Stromal cell of bone marrow (primary cell): ENCODE results near the gene IL1RAPL1.

Experiments used
- DNase-seq: peaks from one replicate; pipeline ENCODE4 v3.0.0-alpha.2; 2012; ENCODE audit warnings: low read depth

Gene IL1RAPL1

DNA sequence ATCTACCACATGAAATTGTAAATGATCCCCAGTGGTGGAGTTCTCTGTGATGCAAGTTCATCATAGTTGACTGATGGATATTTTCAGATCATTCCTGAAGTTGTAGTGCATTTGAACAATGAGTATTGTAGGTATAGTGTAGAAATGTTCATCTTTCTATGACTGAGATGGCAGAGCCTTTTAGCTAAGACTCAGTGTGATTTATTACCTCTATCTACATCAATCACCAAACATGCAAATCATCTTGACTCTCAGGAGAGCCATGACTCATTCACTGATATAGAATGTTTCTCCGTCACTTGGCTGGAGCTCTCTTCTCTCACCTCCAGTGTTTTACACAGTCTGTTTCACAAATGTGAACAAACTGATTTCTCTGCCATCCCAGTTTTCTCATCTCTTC lies 392.6 kb downstream of the IL1RAPL1 start:
- no peak for DNase-seq

- no peak for DNase-seq
These were observed 394.7 kb downstream of the IL1RAPL1 start for GRCh38 chrX:28981952-28982351.

GRCh38 chrX:28988246-28988645 lies 401.0 kb downstream of the IL1RAPL1 start:
- no peak for DNase-seq

- DNase-seq: no peak
These were observed 410.6 kb downstream of the IL1RAPL1 start for GRCh38 chrX:28997706-28998463.

DNA sequence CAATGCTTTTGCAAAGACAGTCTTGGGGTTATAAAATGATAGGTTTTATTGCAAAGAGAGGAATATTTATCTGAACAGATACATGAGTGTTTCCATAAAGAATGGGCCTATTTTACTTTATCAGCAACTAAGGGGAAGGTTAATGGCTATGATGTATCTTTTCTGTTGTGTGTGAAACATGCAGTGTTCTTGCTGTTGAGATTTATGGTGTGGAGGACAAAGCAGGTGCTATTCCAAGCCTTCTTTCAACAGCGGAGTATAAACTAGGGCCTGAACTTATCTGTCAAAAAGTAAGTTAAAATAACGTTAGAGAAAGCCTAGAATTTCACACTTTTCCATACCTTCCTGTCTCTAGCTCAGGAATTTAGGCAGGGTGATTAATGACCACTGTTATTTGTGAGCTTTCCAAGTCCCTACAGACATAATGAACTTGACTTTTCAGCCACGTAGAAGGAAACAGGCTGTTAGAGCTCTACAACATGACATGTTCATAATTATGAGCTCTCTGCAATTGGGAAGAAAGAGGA lies 411.4 kb downstream of the IL1RAPL1 start:
- no peak for DNase-seq

DNA sequence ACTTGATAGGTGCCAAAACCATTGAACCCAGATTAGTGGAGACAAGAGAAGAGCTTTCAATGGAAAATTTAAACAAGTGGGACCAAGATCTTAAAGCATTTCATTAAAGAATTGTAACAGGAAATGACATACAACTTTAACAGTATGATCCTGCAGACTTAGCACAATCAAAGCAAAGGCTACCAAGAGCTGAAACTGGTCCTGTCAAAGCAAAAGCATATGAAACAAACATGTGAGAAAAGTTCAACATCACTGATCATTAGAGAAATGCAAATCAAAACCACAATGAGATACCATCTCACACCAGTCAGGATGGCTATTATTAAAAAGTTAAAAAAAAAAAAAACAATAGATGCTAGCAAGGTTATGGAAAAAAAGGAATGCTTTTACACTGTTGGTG lies 425.6 kb downstream of the IL1RAPL1 start:
- no peak for DNase-seq

- DNase-seq: no peak
These were observed 436.0 kb downstream of the IL1RAPL1 start for GRCh38 chrX:29023207-29023606.

DNA sequence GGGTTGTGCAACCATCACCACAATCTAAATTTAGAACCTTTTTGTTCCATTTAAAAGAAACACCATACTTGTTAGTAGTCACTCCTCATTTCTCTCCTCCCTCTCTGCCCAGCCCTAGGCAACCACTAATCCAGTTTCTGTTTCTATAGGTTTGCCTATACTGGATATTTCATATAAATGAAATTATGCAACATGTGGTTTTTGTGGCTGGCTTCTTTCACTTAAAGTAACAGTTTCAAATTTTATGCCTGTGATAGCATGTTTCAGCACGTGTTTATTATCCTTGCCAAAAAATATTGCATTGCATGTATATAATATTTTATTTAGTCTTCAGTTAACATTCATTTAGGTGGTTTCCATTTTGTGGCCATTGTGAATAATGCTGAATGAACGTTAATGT lies 437.6 kb downstream of the IL1RAPL1 start:
- no peak for DNase-seq

DNA sequence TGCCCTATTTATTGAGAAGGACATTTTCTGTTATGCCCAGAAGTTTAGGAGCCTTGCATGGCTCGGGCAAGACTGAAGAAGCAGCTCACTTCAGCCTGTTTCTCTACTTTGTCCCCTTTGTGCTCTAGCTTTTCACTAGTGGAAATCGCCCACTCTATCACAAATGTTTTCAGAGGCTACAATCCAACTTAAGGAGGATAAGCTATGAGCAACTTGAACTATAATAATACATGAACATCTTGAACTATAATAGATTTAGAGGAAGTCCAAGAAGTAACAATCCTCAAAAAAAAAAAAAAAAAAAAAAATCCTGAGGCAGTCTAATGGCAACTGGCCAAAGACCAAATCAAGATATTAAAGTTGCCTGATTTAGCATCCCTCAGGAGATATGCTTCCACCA lies 452.3 kb downstream of the IL1RAPL1 start:
- DNase-seq: no peak

DNA sequence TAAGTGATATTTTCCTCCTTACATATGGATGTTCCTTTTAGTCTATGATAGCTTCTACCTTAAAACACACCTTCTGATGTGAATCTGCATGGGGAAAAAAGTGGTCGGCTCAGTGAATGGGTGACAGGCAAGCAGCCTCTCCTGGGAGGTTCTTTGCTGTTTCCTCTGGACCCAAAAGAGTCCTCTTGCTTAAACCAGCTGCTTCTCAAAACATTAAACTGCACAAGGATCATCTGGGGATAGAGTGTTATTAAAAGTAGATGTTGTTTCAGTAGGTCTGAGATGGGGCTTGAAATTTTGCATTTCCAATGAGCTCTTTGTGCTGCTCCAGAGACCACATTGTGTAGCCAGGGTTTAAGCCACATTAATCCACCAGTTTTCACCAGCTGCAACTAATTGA lies 452.9 kb downstream of the IL1RAPL1 start:
- DNase-seq: no peak

- no peak for DNase-seq
These were observed 455.1 kb downstream of the IL1RAPL1 start for GRCh38 chrX:29042341-29042740.

GRCh38 chrX:29043746-29044145 lies 456.5 kb downstream of the IL1RAPL1 start:
- DNase-seq: no peak

DNA sequence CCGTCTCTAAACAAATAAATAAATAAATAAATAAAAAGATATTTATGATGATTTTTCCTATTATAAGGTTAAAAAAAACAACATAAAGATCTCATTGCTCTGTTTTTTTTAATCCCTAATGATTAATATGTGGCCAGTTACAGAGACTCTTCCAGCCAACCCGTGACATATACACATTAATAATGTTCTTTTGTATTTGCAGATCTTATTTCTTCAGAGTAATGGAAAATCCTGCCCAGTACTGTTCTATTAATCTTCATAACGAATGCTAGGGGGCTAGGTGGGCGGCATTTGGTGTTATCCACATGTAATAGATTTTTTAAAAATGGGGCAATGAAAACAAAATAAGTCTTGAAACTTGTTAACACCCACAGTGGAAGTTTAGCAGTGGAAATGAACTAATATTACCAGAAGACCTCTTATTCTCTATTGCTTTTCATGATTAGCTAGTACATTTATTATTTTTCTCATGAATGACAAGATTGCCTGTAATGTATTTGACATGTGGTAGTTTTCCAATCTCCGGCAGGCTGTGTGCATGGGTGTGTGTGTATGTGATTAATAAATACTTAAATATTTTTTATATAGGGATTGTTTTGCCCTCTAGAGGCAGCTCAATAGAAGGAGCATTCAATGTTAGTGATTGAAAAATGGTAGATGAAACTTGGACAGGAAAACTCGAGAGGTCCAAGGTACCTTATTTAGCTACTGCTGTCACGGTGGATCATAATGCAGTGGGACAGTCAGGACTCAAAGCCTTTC lies 457.4 kb downstream of the IL1RAPL1 start:
- DNase-seq: no peak

DNA sequence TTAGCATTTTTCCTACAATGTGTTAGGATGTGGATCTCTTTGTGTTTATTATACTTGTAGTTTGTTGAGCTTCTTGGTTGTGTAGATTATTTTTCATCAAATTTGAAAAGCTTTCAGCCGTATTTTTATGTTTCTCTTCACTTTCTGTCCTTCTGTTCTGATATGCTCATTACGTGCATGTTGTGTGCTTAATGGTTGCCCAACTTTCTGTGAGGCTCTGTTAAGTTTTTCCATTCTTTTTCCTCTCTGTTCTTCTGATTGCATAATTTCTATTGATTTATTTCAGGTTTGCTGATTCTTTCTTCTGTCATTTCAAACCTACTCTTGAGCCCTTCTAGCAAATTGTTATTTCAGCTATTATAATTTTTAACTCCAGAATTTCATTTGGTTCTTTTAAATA lies 478.2 kb downstream of the IL1RAPL1 start:
- DNase-seq: no peak

DNA sequence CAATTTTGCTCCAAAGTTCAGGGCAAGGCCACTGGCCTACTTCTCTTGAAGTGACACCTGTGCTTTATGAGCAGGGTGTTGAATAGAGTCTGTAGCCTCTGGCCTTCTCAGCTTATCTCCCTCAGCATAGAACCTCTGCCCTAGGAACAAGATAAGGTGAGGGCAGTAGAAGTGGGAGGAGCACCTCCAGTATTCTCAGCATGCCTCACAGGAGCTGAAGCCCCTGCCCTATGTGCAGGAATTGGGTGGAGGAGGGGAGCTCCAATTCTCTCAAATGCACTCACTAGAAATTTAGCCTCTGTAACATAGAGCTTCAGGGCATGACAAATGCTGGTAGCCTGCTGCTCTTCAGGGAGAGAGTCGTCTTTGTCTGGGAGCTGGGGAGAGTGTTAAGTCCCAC lies 479.3 kb downstream of the IL1RAPL1 start:
- no peak for DNase-seq

DNA sequence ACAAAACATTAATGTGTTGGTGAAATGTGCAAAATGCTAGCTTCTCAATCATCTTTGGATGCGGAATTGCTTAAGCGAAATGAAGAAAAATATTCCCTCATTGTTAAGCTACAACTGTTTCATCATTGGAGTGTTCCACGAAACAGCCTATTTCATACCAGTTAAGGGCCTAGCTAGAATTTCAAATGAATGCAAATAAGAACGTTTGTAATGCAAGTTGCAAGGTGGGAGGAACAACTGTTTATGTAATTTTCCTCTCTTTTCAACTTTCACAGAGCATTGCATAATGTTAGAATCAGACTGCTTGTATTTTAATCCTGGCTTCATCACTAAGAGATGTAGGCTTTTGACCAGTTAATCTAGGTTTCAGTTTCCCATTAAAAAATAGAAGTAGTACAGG lies 480.1 kb downstream of the IL1RAPL1 start:
- DNase-seq: no peak

GRCh38 chrX:29071525-29072320 lies 484.5 kb downstream of the IL1RAPL1 start:
- DNase-seq: peak; percentile 1

- DNase-seq: no peak
These were observed 495.3 kb downstream of the IL1RAPL1 start for GRCh38 chrX:29082558-29082957.

- no peak for DNase-seq
These were observed 496.6 kb downstream of the IL1RAPL1 start for GRCh38 chrX:29083823-29084222.

GRCh38 chrX:29090811-29091210 lies 503.6 kb downstream of the IL1RAPL1 start:
- no peak for DNase-seq

GRCh38 chrX:29107231-29107630 lies 520.0 kb downstream of the IL1RAPL1 start:
- no peak for DNase-seq

- DNase-seq: no peak
These were observed 522.8 kb downstream of the IL1RAPL1 start for GRCh38 chrX:29110041-29110440.

- no peak for DNase-seq
These were observed 526.0 kb downstream of the IL1RAPL1 start for GRCh38 chrX:29113221-29113620.
